ENCODE measurements around the gene ARNT2.

DNA sequence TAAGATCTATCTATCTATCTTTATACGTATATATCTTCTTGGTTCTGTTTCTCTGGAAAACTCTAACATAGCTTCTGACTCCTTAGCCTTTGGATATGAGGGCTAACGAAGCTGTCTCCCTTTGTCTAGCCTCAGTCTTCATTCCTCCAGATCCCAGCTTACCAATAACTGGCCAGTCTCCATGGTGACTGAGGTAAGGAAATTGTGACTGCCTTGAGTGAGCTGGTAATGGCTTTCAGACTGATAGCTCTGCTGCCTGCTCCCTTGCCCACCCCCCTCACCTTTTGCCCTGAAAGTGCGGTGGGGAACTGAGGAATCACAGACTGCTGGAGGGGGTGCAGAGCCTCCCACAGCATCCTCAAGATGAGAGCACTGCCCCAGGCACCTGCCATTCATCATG lies 225.2 kb downstream of the ARNT2 start:
- TF ChIP-seq, protein P1, sequence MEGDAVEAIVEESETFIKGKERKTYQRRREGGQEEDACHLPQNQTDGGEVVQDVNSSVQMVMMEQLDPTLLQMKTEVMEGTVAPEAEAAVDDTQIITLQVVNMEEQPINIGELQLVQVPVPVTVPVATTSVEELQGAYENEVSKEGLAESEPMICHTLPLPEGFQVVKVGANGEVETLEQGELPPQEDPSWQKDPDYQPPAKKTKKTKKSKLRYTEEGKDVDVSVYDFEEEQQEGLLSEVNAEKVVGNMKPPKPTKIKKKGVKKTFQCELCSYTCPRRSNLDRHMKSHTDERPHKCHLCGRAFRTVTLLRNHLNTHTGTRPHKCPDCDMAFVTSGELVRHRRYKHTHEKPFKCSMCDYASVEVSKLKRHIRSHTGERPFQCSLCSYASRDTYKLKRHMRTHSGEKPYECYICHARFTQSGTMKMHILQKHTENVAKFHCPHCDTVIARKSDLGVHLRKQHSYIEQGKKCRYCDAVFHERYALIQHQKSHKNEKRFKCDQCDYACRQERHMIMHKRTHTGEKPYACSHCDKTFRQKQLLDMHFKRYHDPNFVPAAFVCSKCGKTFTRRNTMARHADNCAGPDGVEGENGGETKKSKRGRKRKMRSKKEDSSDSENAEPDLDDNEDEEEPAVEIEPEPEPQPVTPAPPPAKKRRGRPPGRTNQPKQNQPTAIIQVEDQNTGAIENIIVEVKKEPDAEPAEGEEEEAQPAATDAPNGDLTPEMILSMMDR (CRISPR knock-in tag; IDR thresholded peaks at IDR 0.05): no peak
- TF ChIP-seq MXI1 (IDR thresholded peaks at IDR 0.05; ENCODE audit: borderline replicate concordance, low read depth, low read length): no peak
- no peak for TF ChIP-seq RAD21 (CRISPR knock-in tag; IDR thresholded peaks at IDR 0.05)
- no peak for TF ChIP-seq RXRA (CRISPR knock-in tag; IDR thresholded peaks at IDR 0.05)
- TF ChIP-seq ZNF781 (CRISPR knock-in tag; IDR thresholded peaks at IDR 0.05; ENCODE audit: borderline replicate concordance, not compliant biosample characterization): no peak
- no peak for TF ChIP-seq POLR2AphosphoS5 (IDR thresholded peaks at IDR 0.05; ENCODE audit: low read depth, low read length)
- TF ChIP-seq CREB1 (IDR thresholded peaks at IDR 0.05): no peak
- no peak for TF ChIP-seq CREB1 (CRISPR knock-in tag; IDR thresholded peaks at IDR 0.05)
- TF ChIP-seq, protein P2, sequence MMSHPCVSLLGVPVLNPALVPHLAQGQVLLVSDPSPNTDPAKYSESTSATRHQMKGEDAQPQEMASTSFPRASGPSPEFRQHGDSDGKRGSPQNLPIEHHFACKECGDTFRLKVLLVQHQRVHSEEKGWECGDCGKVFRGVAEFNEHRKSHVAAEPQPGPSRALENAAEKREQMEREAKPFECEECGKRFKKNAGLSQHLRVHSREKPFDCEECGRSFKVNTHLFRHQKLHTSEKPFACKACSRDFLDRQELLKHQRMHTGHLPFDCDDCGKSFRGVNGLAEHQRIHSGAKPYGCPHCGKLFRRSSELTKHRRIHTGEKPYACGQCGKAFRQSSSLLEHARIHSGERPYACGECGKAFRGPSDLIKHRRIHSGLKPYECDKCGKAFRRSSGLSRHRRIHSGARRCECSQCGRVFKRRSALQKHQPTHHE (CRISPR knock-in tag; IDR thresholded peaks at IDR 0.05; ENCODE audit: borderline replicate concordance): no peak
- TF ChIP-seq SSRP1 (CRISPR knock-in tag; IDR thresholded peaks at IDR 0.05): no peak
- TF ChIP-seq, protein P3, sequence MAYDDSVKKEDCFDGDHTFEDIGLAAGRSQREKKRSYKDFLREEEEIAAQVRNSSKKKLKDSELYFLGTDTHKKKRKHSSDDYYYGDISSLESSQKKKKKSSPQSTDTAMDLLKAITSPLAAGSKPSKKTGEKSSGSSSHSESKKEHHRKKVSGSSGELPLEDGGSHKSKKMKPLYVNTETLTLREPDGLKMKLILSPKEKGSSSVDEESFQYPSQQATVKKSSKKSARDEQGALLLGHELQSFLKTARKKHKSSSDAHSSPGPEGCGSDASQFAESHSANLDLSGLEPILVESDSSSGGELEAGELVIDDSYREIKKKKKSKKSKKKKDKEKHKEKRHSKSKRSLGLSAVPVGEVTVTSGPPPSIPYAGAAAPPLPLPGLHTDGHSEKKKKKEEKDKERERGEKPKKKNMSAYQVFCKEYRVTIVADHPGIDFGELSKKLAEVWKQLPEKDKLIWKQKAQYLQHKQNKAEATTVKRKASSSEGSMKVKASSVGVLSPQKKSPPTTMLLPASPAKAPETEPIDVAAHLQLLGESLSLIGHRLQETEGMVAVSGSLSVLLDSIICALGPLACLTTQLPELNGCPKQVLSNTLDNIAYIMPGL (CRISPR knock-in tag; IDR thresholded peaks at IDR 0.05; ENCODE audit: borderline replicate concordance in 1 of 2, low read depth in 1 of 2): no peak
- no peak for TF ChIP-seq HDAC6 (IDR thresholded peaks at IDR 0.05; ENCODE audit: low read depth, low read length)
- no peak for TF ChIP-seq ARID2 (CRISPR knock-in tag; IDR thresholded peaks at IDR 0.05; ENCODE audit: borderline replicate concordance)
- no peak for TF ChIP-seq NR3C1 (CRISPR knock-in tag; IDR thresholded peaks at IDR 0.05)

Measured in HepG2 (cell line).